HG02938 (cell line): ENCODE data around the gene BIN1.
A peak's percentile ranks its signal among the peaks of the same experiment; 100 is the strongest.
"Not testable (repeated sequence)": the region's sequence is repeated elsewhere in the genome, so short reads cannot be mapped to it uniquely, and the experiment has no call there.

Experiments
- ATAC-seq: cut with Tn5 transposase; IDR thresholded peaks from one replicate; pipeline ENCODE4 v1.9.1; 2021; ENCODE audit warnings: mild to moderate bottlenecking, moderate library complexity; ENCODE audit not compliant: unreplicated experiment

Gene BIN1

GRCh38 chr2:127048618-127048935 is 58.4 kb downstream of the BIN1 start:
- ATAC-seq: no peak

GRCh38 chr2:127047716-127048617 is 59.0 kb downstream of the BIN1 start:
- no peak for ATAC-seq

GRCh38 chr2:127047054-127047453 is 59.9 kb downstream of the BIN1 start:
- ATAC-seq: no peak

- no peak for ATAC-seq
Observed at GRCh38 chr2:127046579-127046978, 60.4 kb downstream of the BIN1 start.

GRCh38 chr2:127045792-127046501 is 61.0 kb downstream of the BIN1 start:
- no peak for ATAC-seq

GRCh38 chr2:127044977-127045661 is 61.8 kb downstream of the BIN1 start:
- no peak for ATAC-seq

GRCh38 chr2:127044165-127044718 is 62.7 kb downstream of the BIN1 start:
- ATAC-seq: no peak

- no peak for ATAC-seq
Observed at GRCh38 chr2:127043367-127044164, 63.4 kb downstream of the BIN1 start.

GRCh38 chr2:127041259-127041970 is 65.5 kb downstream of the BIN1 start:
- no peak for ATAC-seq

GRCh38 chr2:127040169-127040568 is 66.8 kb downstream of the BIN1 start:
- no peak for ATAC-seq

- ATAC-seq: peak; percentile 55
Observed at GRCh38 chr2:127039387-127040031, 67.4 kb downstream of the BIN1 start.

GRCh38 chr2:127037476-127037875 is 69.5 kb downstream of the BIN1 start:
- no peak for ATAC-seq

GRCh38 chr2:127034883-127035611 is 71.9 kb downstream of the BIN1 start:
- peak; percentile 48 for ATAC-seq

- ATAC-seq: no peak
Observed at GRCh38 chr2:127034051-127034450, 72.9 kb downstream of the BIN1 start.

GRCh38 chr2:127032621-127033020 is 74.3 kb downstream of the BIN1 start:
- no peak for ATAC-seq

- ATAC-seq: no peak
Observed at GRCh38 chr2:127029350-127030051, 77.5 kb downstream of the BIN1 start.

- not testable (repeated sequence) for ATAC-seq
Observed at GRCh38 chr2:127028745-127029144, 78.2 kb downstream of the BIN1 start.

GRCh38 chr2:127027715-127028114 is 79.2 kb downstream of the BIN1 start:
- ATAC-seq: no peak
